NCI-H2107 treated with DMSO at 0.1 percent for 48 hours (cell line): ENCODE data around the gene HPSE.
"Not testable (repeated sequence)": the region's sequence is repeated elsewhere in the genome, so short reads cannot be mapped to it uniquely, and the experiment has no call there.

Experiments
- DNase-seq: peaks from one replicate; lab custom pipeline; 2025; ENCODE audit not compliant: unreplicated experiment; lab: John Stamatoyannopoulos, UW

The HPSE gene

DNA sequence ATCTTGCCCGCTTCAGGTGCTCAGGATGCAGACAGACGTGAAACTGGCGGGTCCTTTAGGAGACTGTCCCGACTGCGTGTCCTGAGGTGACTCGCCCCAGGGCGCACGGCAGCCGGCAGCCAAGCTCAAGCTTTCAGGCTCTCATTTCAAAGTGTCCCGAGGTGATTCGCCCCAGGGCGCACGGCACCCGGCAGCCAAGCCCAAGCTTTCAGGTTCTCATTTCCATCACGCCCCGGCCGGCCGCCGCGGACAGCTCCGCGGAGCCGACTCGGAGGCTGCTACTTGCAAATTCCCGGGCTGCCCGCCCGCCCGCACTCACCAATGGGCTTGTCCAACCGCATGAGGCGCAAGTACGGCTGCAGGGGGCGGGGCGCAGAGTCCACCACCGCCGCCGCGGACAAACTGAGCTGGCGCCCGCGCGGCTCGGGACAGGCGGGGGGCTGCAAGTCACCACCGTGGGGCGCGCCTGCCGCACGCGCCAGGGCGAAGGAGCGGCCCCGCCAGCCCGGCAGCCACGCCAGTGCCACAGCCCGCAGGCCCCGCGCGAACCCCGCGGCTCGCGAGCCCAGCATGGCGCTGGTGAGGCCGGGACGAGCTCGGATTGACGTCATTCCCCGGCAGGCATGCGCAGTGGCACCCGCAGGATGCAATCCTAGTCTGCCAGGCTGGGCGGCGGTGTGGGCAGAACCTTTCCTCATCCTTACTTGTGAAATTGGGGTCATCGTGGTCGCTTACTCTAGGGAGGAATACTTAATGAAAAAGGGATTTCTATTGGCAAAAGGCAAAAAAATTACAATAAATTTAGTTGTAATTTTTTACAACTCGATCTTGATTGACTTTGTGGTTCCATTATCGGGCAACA is 50.2 kb downstream of the HPSE start, which contains the start of gene COQ2:
COQ2 (minus strand) TSS at position 606 of the 862 bp plus-strand sequence; CDS start at position 572, 34 bp downstream.
- DNase-seq: peak; percentile 63

DNA sequence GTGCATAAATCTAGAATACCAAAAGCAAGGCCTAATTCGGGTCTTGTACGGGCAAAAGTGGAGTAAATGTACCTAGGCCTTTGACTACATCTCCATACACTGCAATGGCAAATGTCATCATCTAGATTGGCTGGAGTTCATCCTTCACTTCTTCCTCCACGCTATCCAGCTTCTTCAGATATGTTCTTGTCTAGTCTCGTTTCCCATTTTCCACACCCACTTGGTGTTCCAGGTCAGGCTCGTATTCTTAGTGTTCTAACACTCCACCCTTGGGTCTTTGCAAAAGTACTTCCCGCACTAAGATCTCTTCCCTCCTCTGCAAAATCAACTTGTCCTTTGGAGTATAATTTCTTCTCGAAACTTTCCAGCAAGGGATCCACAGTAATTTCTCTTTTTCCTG is 51.5 kb downstream of the HPSE start:
- DNase-seq: no peak

DNA sequence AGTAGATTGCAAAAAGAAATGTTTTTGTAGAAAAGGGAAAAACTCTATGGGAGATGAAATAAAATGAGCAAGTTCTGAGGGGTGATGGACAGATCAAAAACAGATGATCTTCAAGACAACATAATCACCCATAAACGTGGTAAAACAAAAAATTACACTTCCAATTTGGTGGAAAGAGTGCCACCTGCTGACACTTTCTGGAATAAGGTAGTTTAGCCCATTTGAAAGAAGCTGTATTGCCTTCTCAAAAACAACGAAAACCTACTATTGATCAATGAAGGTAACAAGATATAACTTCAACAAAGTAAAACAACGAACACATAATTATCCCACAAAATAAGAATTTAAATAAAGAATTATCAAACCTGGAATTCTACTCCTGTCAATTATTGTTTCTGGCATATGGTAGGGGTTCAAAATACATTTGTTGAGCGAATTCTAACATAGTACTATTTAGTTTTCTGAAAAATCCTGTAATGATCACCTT is 52.6 kb downstream of the HPSE start:
- DNase-seq: peak; percentile 0

DNA sequence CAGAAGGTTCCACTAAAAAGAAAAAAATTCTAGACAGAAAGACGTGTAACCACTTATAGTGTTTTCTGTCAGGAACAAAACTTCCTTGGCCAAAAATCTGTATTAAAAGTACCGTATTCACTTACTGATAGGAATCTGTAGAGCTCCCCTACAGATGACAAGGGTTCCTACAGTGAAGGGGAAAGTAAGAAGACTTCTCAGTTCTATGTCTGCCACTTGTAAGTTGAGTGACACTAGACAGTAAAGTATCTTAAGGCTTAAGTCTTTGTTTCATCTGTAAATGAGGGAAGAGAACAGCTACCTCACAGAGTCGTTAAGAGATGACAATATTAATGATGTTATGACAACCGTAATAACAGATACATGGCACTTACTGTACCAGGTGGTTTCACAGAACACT is 53.3 kb downstream of the HPSE start:
- DNase-seq: no peak

DNA sequence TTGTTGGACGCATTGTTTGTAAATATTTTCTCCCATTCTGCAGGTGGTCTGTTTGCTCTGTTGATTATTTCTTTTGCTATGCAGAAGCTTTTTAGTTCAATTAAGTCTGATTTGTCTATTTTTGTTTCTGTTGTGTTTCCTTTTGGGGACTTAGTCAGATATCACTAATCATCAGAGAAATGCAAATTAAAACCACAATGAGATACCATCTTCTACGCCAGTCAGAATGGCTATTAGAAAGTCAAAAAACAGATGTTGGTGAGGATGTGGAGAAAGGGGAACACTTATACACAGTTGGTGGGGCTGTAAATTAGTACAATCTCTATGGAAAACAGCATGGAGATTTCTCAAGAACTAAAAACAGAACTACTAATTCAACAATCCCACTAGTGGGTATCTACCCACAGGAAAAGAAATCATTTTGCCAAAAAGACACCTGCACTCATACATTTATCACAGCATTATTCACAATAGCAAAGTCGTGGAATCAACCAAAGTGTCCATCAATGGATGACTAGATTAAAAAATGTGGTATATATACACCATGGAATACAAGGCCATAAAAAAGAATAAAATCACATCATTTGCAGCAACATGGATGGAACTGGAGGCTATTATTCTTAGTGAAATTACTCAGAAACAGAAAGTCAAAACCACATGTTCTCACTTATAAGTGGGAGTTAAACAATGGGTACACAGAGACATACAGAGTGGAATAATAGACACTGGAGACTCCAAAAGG is 58.2 kb downstream of the HPSE start:
- DNase-seq: no peak

DNA sequence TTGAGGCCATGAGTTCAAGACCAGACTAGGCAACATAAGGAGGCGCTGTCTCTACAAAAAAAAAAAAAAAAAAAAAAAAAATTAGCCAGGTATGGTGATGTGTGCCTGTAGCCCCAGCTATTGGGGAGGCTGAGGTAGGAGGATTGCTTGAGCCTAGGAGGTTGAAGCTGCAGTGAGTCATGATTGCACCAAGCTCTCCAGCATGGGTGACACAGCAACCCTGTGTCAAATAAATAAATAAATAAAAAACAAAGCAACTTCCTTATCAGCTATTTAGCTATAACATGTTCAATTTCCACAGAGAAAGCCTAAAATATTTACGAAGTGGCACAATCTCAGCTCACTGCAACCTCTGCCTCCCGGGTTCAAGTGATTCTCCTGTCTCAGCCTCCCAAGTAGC is 60.7 kb downstream of the HPSE start:
- not testable (repeated sequence) for DNase-seq

DNA sequence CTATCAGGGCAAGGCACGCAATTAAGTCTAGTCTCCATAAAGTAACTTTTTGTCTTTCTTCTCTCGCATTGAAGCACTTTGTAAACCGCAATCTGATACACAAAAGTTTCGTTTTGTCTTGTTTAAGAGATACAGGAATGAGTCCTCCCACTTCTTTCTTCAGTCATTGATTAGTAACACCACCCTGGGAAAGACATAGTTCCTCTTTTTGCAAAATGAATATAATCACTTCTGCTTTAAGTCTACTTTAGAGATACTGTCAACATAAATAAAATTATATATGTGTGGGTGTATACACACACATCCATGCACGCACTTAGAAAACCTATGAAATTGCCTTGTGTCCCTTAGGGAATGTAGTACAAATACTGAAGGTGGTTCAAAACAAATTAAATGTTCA is 61.7 kb downstream of the HPSE start:
- no peak for DNase-seq

DNA sequence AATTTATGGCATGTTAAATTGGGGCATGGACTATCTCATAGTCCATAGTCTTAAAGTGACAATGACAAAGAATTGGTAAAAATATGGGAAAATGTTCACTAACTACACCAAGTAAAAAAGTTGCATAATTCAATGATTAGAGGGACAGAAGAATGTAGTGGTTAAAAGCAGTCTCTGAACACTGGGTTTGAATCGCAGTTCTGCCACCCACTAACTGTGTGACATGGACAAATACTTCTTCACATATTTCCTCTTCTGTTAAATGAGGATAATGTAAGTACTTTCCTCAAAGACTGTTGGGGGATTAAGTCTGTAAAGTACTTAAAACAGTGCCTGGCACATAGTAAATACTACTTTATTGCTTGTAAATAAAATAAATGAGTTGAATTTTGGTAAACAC is 65.4 kb downstream of the HPSE start:
- no peak for DNase-seq

DNA sequence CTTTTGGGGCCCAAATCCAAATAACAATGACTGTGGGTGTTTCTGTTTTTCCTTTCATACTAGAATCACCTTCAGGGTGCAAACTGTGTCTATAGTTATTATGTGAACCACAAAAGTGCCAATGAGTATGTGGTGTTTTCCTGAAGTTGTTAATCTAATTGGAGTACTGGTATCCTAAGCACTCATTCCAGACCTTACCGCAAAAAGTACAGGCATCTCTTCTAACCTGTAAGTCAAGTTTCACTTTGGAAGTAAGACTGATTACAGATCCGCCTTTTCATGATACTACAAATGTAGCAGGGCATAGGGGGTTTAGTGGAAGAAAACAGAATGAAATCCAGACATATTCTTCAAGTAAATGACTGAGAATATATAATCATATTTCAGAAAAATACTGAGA is 66.2 kb downstream of the HPSE start:
- no peak for DNase-seq

DNA sequence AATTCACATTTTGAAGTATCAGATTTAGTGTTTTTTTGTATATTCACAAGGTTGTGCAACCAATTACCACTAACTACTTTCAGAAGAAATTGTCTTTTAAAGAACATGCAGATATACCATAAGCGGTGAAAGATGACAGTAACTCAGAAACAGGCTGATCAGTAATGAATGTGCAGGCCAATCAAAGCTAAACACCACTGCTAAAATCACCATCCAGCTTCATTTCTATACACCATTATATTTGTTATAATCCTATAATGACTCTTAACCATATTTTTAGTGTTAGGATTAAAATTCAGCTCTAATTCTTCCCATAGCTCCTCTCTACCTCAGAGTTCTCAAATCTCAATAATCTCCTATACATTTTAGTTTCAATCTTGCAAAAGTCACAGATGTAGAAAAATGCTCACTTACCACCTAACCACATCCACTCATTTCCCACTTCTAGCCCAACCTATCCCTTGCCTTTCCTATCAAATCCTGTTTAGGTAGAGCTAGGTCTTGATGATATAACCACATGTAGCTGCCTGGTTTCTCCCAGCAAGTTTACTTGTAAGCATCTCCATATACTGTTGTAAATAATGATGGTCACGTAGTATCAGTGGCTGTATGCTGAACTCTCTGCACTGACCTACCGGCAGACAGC is 66.7 kb downstream of the HPSE start:
- DNase-seq: no peak

DNA sequence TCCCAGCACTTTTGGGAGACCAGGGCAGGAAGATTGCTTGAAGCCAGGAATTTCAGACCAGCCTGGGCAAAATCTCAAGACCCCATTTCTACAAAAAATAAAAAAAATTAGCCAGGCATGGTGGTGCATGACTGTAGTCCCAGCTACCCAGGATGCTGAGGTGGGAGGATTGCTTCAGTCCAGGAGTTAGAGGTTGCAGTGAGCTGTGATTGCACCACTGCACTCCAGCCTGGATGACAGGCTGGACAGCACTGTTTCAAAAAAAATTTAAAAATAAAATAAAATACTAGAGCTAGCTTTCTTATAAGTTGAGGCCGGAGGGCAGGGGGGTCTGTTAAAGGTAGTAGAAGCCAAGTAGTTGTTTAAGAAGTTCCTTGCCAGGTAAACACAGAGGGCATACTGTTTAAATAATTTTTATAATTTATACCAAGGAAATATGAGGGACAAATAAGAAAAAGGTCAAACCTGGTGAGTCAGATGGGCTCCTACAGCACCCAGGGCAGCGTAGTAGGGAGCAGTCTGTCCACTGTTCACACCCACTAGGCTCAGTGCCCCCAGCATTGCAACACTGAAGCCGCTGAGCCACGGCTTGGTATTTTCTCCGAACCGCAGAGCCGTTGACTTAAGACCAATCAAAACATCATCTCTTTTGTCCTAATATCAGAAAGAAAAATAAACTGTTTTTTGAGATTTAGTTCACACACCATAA is 67.4 kb downstream of the HPSE start:
- no peak for DNase-seq

DNA sequence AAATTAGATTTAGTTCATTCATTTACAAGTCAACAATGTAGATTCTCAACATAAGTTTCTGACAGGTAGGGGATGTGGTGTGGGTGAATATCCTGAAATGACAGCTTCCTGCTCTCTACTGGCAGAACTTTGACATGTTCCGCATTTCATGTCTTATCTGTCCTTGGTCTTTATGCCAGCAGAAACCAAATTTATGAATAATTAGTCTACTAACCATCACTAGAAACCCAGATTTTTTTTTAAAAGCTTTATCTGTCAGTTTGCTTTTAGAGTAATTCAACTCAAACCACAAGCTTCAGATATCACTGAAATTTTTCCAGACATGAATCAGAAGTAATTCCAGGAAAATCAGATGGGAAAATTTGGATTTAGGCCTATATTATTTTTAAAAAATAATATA is 68.0 kb downstream of the HPSE start:
- DNase-seq: no peak

DNA sequence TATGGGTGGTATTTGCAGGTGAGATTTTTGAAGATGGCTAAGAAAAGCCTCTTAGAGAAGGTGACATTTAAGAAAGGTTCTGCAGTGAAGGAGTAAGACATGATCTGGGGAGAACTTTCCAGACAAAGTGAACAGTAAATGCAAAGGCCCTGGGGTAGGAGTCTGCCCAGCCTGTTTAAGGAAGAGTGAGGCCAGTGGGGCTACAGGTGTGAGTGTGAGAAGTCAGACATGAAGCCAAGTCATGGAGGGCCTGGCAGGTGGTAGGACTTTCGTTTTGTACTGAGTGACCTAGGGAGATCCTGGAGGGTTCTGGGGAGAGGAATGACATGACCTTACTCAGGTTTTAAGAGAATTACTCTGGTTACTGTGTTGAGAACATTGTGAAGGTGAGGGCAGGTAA is 71.5 kb downstream of the HPSE start:
- DNase-seq: no peak

DNA sequence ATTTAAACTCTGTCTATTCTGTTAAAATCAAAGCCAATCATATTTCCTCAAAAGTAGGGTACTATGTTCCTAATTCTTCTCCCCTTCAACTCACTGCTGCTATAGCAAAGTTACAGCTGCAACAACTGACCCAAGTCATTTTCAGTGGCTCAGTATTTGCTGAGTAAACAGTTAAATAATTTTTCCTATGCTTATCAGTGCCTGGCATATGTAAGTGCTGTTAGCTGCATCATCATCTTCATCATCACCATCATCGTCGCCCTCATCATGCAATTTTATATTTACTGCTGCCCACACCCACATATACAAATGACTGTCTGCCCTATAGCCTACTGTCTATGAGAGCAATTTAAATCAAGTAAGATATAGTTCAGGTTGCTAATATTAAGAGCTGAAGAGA is 72.0 kb downstream of the HPSE start:
- DNase-seq: no peak

DNA sequence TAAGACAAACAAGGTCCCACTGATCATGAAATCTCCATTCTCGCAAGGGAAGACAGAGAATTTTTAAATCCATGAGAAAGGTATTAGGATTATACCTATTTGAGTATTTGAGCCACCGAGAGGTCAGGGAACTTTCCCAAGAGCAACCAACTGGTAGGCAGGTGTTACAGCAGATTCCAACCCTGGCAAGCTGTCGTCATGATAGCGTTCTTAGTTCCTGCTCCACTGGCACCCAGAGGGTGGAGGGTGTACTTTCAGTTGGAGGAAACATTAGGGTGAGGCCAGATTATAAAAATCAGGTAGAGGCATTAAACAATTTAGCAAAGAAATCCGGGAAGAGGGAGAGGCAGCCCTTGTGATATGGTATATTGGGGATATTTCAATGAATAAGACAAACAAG is 73.3 kb downstream of the HPSE start:
- DNase-seq: no peak

DNA sequence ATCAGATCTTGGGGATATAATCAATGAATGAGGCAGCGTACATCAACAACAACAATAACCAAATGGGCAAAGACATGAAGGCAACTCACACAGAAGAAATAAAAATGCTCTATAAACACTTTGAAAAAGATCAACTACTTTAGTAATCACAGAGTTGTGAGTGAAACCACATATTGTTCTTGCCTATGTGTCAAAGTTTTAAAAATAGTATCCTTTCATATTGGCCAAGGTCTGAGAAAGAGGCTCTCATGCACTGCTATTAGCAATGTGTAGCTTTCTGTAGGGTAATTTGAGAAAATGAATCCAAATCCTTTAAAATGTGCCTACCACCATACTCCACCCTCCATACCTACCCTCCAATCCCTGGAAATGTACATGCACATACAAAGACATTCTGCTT is 75.1 kb downstream of the HPSE start:
- DNase-seq: no peak

DNA sequence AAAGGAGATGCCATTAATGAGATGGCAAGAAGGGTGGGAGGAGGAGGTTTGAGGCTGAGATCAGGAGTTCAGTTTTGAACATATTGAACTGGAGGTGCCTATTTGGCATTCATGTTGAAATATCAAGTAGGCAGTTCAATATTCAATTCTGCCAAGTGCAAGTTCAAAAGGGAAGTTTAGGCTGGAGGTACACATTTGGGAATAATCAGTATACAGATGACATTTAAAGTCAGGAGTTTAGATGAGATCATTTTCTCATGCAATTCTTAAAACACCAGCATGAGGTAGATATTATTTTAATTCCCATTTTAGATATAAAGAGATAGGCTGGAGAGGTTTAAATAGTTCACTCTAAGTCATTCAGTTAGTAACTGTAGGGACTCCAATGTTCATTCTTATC is 76.2 kb downstream of the HPSE start:
- DNase-seq: no peak

DNA sequence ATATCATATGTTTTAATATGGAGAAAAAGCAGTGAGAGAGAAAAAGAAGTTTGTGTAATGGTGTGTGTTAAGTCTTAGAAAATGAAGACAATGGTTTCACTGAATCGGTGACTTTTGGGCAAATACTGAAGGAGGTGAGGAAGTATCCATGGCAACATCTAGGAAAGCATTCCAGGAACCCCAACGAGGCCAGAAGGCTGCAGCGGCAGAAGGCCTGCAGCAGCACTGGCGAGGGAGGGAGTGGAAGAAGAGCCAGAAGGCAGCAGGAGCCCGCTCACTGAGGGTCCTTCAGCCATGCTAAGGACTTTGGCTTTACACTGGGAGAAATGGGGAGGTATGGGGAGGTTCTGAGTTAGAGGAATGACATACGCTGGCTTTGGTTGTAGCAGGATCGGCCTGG is 76.8 kb downstream of the HPSE start:
- DNase-seq: no peak

DNA sequence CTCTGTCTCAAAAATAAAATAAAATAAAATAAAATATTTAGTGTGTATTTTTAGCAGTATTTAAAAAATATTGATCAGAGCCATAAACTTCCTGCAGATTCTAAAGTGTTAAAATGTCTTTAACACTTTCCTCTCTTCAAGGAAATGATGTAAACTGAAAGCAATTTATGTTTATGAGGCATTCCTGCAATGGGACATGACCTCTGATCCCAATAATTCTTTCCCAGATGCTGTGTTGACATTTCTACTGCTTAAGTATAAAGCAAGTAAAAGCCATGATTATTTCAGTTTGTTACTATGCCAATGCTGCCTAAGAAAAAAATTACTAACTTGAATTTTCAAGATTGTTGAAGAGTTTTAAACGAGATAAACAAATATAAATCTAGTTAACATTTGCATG is 79.1 kb downstream of the HPSE start:
- no peak for DNase-seq

DNA sequence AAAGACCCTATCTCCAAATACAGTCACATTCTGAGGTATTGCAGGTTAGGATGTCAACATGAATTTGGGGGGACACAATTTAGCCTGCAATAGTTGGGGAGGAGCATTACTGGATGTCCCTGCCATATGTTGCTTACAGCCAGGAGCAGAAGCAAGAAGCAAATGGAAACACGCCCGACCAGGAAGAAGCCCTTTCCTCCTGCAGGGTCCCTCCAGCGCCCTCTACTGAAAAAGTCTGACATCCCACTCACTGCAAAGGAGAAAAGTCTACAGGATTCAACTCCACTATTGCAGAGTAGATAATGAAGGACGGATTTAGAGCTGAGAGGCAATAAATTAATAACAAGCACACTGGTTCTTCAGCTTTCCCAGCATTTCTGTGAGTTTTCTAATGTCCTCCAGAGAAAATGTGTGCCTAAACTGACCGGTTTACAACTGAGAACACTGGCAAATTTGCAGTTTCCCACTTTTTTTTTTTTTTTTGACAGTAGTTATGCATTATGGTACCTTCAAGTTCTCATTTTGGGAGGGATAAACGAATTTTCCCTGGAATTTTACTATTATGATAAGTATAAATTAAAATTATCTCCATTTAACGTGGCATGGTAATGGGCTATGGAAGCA is 81.8 kb downstream of the HPSE start:
- DNase-seq: peak; percentile 17

DNA sequence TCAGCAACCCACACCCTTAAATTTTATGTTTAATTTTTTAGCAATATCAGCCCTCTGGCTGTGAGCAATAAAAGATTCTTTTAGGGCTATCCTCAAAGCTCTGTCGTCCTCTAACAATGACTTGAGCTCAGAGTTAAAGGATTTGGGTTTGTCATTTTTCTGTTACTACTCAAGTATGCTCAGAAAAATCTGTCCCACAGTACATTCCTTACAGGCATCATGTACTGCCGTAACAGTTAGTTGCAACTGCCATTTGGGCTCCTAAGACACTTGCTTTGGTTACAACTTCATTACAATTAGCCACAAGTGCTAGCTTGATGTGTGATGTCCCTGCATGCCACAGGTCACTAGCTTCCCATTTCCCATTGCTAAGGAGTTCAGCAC is 83.2 kb downstream of the HPSE start:
- no peak for DNase-seq
